GM08714 (cell line): ENCODE measurements around the gene MBD4.

Experiments used
- H3K4me3 ChIP-seq: fragments of 200-500 bp; sonication (Bioruptor generic); 2 replicates; pipeline ENCODE4 v1.5.1; 2014; ENCODE audit warnings: mild to moderate bottlenecking, low read length, inconsistent platforms
- ZNF274 ChIP-seq: IDR thresholded peaks from 2 replicates; pipeline ENCODE4 v1.6.1; 2012; ENCODE audit warnings: mild to moderate bottlenecking, low read depth, low read length

Gene MBD4

GRCh38 chr3:129448186-129448895 lies 8.6 kb upstream of the MBD4 start:
- no peak for TF ChIP-seq ZNF274
- H3K4me3 ChIP-seq: no peak overlapping the region

- H3K4me3 ChIP-seq: no peak overlapping the region
- TF ChIP-seq ZNF274: no peak
Measured at GRCh38 chr3:129446926-129447325, 7.2 kb upstream of the MBD4 start.

- H3K4me3 ChIP-seq: no peak overlapping the region
- TF ChIP-seq ZNF274: no peak
Measured at GRCh38 chr3:129445471-129445870, 5.7 kb upstream of the MBD4 start.

GRCh38 chr3:129442947-129443346 lies 3.2 kb upstream of the MBD4 start:
- H3K4me3 ChIP-seq: no peak overlapping the region
- TF ChIP-seq ZNF274: no peak

GRCh38 chr3:129442486-129442885 lies 2.7 kb upstream of the MBD4 start:
- TF ChIP-seq ZNF274: no peak
- no peak overlapping the region for H3K4me3 ChIP-seq

GRCh38 chr3:129441782-129442181 lies 2.0 kb upstream of the MBD4 start:
- H3K4me3 ChIP-seq: no peak overlapping the region
- no peak for TF ChIP-seq ZNF274

- TF ChIP-seq ZNF274: no peak
Measured at GRCh38 chr3:129441215-129441614, 1.5 kb upstream of the MBD4 start.

GRCh38 chr3:129440618-129441190 lies 956 bp upstream of the MBD4 start:
- H3K4me3 ChIP-seq: peak overlapping the region; percentile 74
- TF ChIP-seq ZNF274: no peak

More at GRCh38 chr3:129441215-129441614, 1.5 kb upstream of the MBD4 start:
- peak overlapping the region; percentile 74 for H3K4me3 ChIP-seq

- no peak for TF ChIP-seq ZNF274
- H3K4me3 ChIP-seq: peak overlapping the region; percentile 93
Measured at GRCh38 chr3:129439226-129439816, 427 bp downstream of the MBD4 start.

GRCh38 chr3:129435367-129435766 lies 4.4 kb downstream of the MBD4 start:
- TF ChIP-seq ZNF274: no peak
- no peak overlapping the region for H3K4me3 ChIP-seq

- H3K4me3 ChIP-seq: no peak overlapping the region
- TF ChIP-seq ZNF274: no peak
Measured at GRCh38 chr3:129434140-129434539, 5.6 kb downstream of the MBD4 start.

- no peak overlapping the region for H3K4me3 ChIP-seq
- TF ChIP-seq ZNF274: no peak
Measured at GRCh38 chr3:129433565-129433964, 6.2 kb downstream of the MBD4 start.

GRCh38 chr3:129432671-129433070 lies 7.1 kb downstream of the MBD4 start:
- H3K4me3 ChIP-seq: no peak overlapping the region
- no peak for TF ChIP-seq ZNF274

GRCh38 chr3:129432036-129432435 lies 7.7 kb downstream of the MBD4 start:
- no peak for TF ChIP-seq ZNF274
- no peak overlapping the region for H3K4me3 ChIP-seq

GRCh38 chr3:129429602-129430001 lies 10.1 kb downstream of the MBD4 start:
- H3K4me3 ChIP-seq: no peak overlapping the region
- TF ChIP-seq ZNF274: no peak
